Body of pancreas (tissue), 4 donors: Measurements from ENCODE around the gene CXCR3.

Experiments
- CTCF ChIP-seq, 7 experiments: fragments of 450-650 bp in 4 of 7; fragments of 200-600 bp in 3 of 7; sonication (generic) in 3 of 7; IDR thresholded peaks; one replicate each; pipeline ENCODE4 v1.5.1; 2016 to 2019; ENCODE audit warnings: antibody characterized with exemption in 7 of 7
- POLR2A ChIP-seq, 3 donors: fragments of 450-650 bp; IDR thresholded peaks; one replicate each; pipeline ENCODE4 v1.6.1; 2016; ENCODE audit warnings: antibody characterized with exemption in 3 of 3, mild to moderate bottlenecking in 2 of 3

GRCh38 chrX:71667328-71668247 is 49.3 kb upstream of the CXCR3 start, which contains the start of gene LOC101059915:
- TF ChIP-seq CTCF (IDR thresholded peaks at IDR 0.05) = no peak
- no peak for TF ChIP-seq POLR2A (IDR thresholded peaks at IDR 0.05)
